GM12878 (cell line): ENCODE data around the gene RABEP1. TPM values are rescaled to one million over a fixed set of nuclear protein-coding genes. Genes with fewer than 3 reads are reported as not detected.

Source experiments
- ATAC-seq: fragments of 200-7000 bp; cut with Tn5 transposase; 3 replicates; pipeline ENCODE4 v1.9.1; 2020; ENCODE audit warnings: mild to moderate bottlenecking, moderate library complexity
- BruUV-seq: library from RNA; stranded (reverse); fragments of 400-500 nt; replicated peaks from 2 replicates; lab custom pipeline; 2021; lab: Mats Ljungman, UMichigan
- CTCF ChIA-PET: fragments of 300-600 bp; sonication (Branson Sonifier 250); formaldehyde crosslinking; extraction: SDS; loops from one replicate; lab custom pipeline; 2021; ENCODE audit warnings: inconsistent platforms; lab: Yijun Ruan, JAX
- POLR2A ChIA-PET: fragments of 350-600 bp; formaldehyde crosslinking; extraction: SDS; loops from one replicate; lab custom pipeline; 2021; ENCODE audit warnings: inconsistent platforms; lab: Charles Lee
- RAD21 ChIA-PET: fragments of 300-600 bp; sonication (Branson Sonifier 250); formaldehyde crosslinking; loops from one replicate; lab custom pipeline; 2023; ENCODE audit warnings: antibody characterized with exemption; ENCODE audit not compliant: unreplicated experiment; lab: Charles Lee
- SMC1A ChIA-PET: fragments of 300-600 bp; sonication (Branson Sonifier 250); formaldehyde crosslinking; loops from one replicate; lab custom pipeline; 2023; ENCODE audit not compliant: unreplicated experiment, uncharacterized antibody; lab: Charles Lee
- DNase-seq: peaks from one replicate; pipeline ENCODE4 v3.0.0-alpha.2; 2011; ENCODE audit warnings: low read depth, low spot score
- FAIRE-seq: peaks from 3 replicates; lab custom pipeline; 2011; peaks lifted over from hg19 to GRCh38; lab: Jason Lieb, UNC
- H2AFZ ChIP-seq: 2 replicates; pipeline ENCODE4 v1.6.0; 2011; ENCODE audit warnings: low read depth, low read length, control low read depth; ENCODE audit not compliant: control insufficient read depth
- H3K27ac ChIP-seq: 2 replicates; pipeline ENCODE4 v1.5.1; 2011; ENCODE audit warnings: control low read depth; ENCODE audit not compliant: control insufficient read depth, insufficient read depth
- H3K27me3 ChIP-seq, 2 experiments: replicated peaks in 1 of 2; 2 replicates each; pipeline versions ENCODE4 v1.6.0 to v1.6.1; 2011; ENCODE audit warnings: low read length in 1 of 2; ENCODE audit not compliant: control insufficient read depth in 2 of 2, insufficient read depth in 2 of 2
- H3K36me3 ChIP-seq, 2 experiments: 2 replicates each; pipeline ENCODE4 v1.5.1; 2011; ENCODE audit warnings: low read length in 1 of 2; ENCODE audit not compliant: control insufficient read depth in 2 of 2, insufficient read depth in 2 of 2
- H3K4me1 ChIP-seq: 2 replicates; pipeline ENCODE4 v1.6.1; 2011; ENCODE audit warnings: mild to moderate bottlenecking, low read length, moderate library complexity, mixed read lengths; ENCODE audit not compliant: control insufficient read depth, insufficient read depth
- H3K4me2 ChIP-seq: 2 replicates; pipeline ENCODE4 v1.6.0; 2011; ENCODE audit warnings: control low read depth; ENCODE audit not compliant: control insufficient read depth, insufficient read depth
- H3K4me3 ChIP-seq: fragments of 200-600 bp; sonication (generic); 2 replicates; pipeline ENCODE4 v1.5.1; 2016
- H3K79me2 ChIP-seq: 2 replicates; pipeline ENCODE4 v1.6.0; 2011; ENCODE audit warnings: low read length; ENCODE audit not compliant: control insufficient read depth, insufficient read depth
- H3K9ac ChIP-seq: 2 replicates; pipeline ENCODE4 v1.8.0; 2011; ENCODE audit warnings: low read length, control low read depth, mixed read lengths; ENCODE audit not compliant: control insufficient read depth, insufficient read depth
- H3K9me3 ChIP-seq: replicated peaks from 3 replicates; pipeline ENCODE4 v1.5.1; 2011; ENCODE audit warnings: mild to moderate bottlenecking, low read length; ENCODE audit not compliant: control insufficient read depth, insufficient read depth
- H4K20me1 ChIP-seq: 2 replicates; pipeline ENCODE4 v1.6.0; 2011; ENCODE audit not compliant: control insufficient read depth, insufficient read depth
- BCL3 ChIP-seq: IDR thresholded peaks from 2 replicates; pipeline ENCODE4 v1.6.1; 2011; ENCODE audit warnings: borderline replicate concordance, low read depth, mild to moderate bottlenecking, moderate library complexity, low read length; ENCODE audit not compliant: insufficient read depth, poor library complexity, severe bottlenecking
- IKZF2 ChIP-seq, 2 experiments: fragments of 450-650 bp; IDR thresholded peaks; 2 replicates each; pipeline ENCODE4 v1.6.1; 2017; ENCODE audit warnings: mild to moderate bottlenecking in 2 of 2, moderate library complexity in 2 of 2
- POLR2A ChIP-seq: IDR thresholded peaks from 2 replicates; pipeline ENCODE4 v1.6.1; 2011; ENCODE audit warnings: low read depth, mild to moderate bottlenecking, low read length
- POLR2AphosphoS2 ChIP-seq: IDR thresholded peaks from 2 replicates; pipeline ENCODE4 v1.6.1; 2011; ENCODE audit warnings: low read depth, mild to moderate bottlenecking, low read length, improper control_type of control experiment, moderate library complexity
- POLR2AphosphoS5 ChIP-seq: IDR thresholded peaks from 2 replicates; pipeline ENCODE4 v1.6.1; 2011; ENCODE audit warnings: mild to moderate bottlenecking, low read length, inconsistent platforms
- SIX5 ChIP-seq: IDR thresholded peaks from 2 replicates; pipeline ENCODE4 v1.6.1; 2011; ENCODE audit warnings: mild to moderate bottlenecking, low read depth, low read length, moderate library complexity; ENCODE audit not compliant: severe bottlenecking
- SP1 ChIP-seq: IDR thresholded peaks from one replicate; pipeline ENCODE4 v1.6.1; 2011; ENCODE audit warnings: low read depth, low read length
- WGBS: methylation state at CpG from one replicate; pipeline ENCODE4 v1.1.6; 2016; ENCODE audit warnings: low lambda C conversion rate; ENCODE audit not compliant: insufficient replicate concordance, insufficient coverage; ENCODE audit errors: missing lambda C conversion rate; 5-methylcytosine and 5-hydroxymethylcytosine counted together
- in situ Hi-C: fragments of 300-500 bp; cut with MboI; formaldehyde crosslinking; loops from 9 replicates; pipeline ENCODE4 v1.14.3; 2018; ENCODE audit warnings: mixed read lengths
- intact Hi-C: fragments of 100-400 bp; cut with micrococcal nuclease; formaldehyde crosslinking; loops from one replicate; pipeline ENCODE4 v1.14.2; 2022; ENCODE audit not compliant: unreplicated experiment
- polyA plus RNA-seq, 11 experiments: library from polyadenylated mRNA; depleted of rRNA in 4 of 11; unstranded in 6 of 11; stranded (reverse) in 5 of 11; fragments of >200 nt; fragmentation: Nextera tagmentation in 4 of 11; fragmentation: Illumina TruSeq in 1 of 11; extraction: Ambion mirVana in 4 of 11; extraction: Trizol in 1 of 11; gene quantifications; 1 replicate in 1 of 11; 2 replicates in 10 of 11; pipeline versions ENCODE4 v1.2.1 to v1.2.3, GENCODE V29; 2011 to 2016; ENCODE audit warnings: inconsistent platforms in 2 of 11, missing spikeins in 2 of 11, low read depth in 1 of 11
- total RNA-seq, 4 experiments: library from RNA; depleted of rRNA in 3 of 4; stranded (reverse); fragments of >200 nt in 3 of 4; fragmentation: Illumina TruSeq in 1 of 4; extraction: Trizol in 1 of 4; gene quantifications; 2 replicates each; pipeline versions ENCODE4 v1.2.1 to v1.2.3, GENCODE V29; 2013 to 2021

RABEP1 gene
- total and polyA plus RNA-seq, 10 of the 15 experiments (the other 5 are each of a cell fraction or from before 2014, with no cell fraction given) = 13.4 to 71.4 (median 59.8) TPM

- peaks cover 29 to 59% of the 10 kb centered on the region in 2 experiments for H3K36me3 ChIP-seq
- H3K27me3 ChIP-seq = no peaks in the 10 kb centered on the region
- ChIA-PET POLR2A (interaction anchor here (0.5 to 0.9 kb wide), 3 partner anchors 45 to 82 kb away, joined by 3 read pairs; no protein-coding TSS in a partner anchor), RAD21 (no interaction called here), CTCF (interaction anchor here (0.5 to 1.2 kb wide), 3 partner anchors 62 to 166 kb away, joined by 3 to 4 read pairs (median 3); no protein-coding TSS in a partner anchor), SMC1A (interaction anchor here (0.6 to 0.7 kb wide), 3 partner anchors 12 to 1269 kb away, joined by 3 read pairs; partner anchors contain the start of gene ZNF594)
- no peak overlapping the region for H2AFZ ChIP-seq
- no peak overlapping the region for H3K27ac ChIP-seq
- no peak overlapping the region for H3K4me2 ChIP-seq
- H4K20me1 ChIP-seq = no peaks in the 10 kb centered on the region; the same call in 1 of the 2 replicates
- no TSS peak for BruUV-seq
- H3K4me1 ChIP-seq = no peaks in the 10 kb centered on the region; the same call in 1 of the 2 replicates
- H3K4me3 ChIP-seq = no peak overlapping the region
- no peak for DNase-seq
- no peaks in the 10 kb centered on the region for H3K79me2 ChIP-seq
- H3K9ac ChIP-seq = no peak overlapping the region
- intact Hi-C loops = no loop called here
- TF ChIP-seq POLR2AphosphoS5 = 0 out of 2 replicates have a peak, but pooled peaks have one; percentile 37
- TF ChIP-seq IKZF2 (IDR thresholded peaks at IDR 0.05) = no peak
- TF ChIP-seq POLR2AphosphoS2 = peak; percentile 75
- TF ChIP-seq SP1 = no peak
- TF ChIP-seq POLR2A = peak; percentile 60
- peak; percentile 5 for TF ChIP-seq BCL3
- TF ChIP-seq SIX5 = no peak
- no peaks in the 10 kb centered on the region for H3K9me3 ChIP-seq
- ATAC-seq = no peak; the same call in 2 of the 3 replicates
- in situ Hi-C loops = no loop called here
- WGBS = 75% methylated on average over 3 of the region's 3 CpGs
- no peak for FAIRE-seq
Observed at GRCh38 chr17:5378566-5379207, 96.6 kb downstream of the RABEP1 start.
